GM18505 (cell line): Measurements from ENCODE around the gene RYK.

Source experiments
- ATAC-seq: cut with Tn5 transposase; IDR thresholded peaks from one replicate; pipeline ENCODE4 v1.9.1; 2021; ENCODE audit not compliant: unreplicated experiment
- POLR2A ChIP-seq: IDR thresholded peaks from 4 replicates; pipeline ENCODE4 v1.6.1; 2011; ENCODE audit warnings: borderline replicate concordance; ENCODE audit not compliant: insufficient read depth, insufficient read length; ENCODE audit errors: extremely low read depth

RYK gene

DNA sequence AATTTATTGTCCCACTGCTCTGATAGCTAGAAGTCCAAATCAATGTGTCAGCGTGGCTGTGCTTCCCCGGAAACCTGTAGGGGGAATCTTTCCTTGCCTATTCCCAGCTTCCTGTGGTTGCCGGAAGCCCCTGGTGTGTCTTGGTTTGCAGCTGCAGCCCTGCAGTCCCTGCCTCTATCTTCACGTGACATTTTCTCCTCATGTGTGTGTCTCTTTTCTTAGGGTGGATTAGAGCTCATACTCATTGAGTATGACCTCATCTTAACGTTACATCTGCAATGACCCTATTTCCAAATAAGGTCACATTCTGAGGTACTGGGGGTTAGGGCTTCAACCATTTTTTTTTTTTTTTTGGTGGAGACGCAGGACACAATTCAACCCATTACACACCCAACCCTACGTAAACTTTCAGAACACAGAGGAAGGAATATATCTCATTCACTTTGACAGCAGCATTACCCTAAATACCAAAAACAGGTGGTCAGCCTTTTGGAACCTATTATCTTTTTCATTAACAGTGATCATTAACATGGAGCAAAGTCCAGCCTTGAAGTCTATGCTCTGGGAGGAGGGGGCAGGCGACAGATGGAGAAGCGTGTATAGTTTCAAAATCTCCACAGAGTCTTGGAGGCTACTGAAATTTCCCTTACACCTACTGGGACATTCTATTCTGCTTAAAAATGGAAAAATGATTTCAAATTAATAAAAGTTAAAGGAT lies 88.6 kb downstream of the RYK start:
- no peak for TF ChIP-seq POLR2A

DNA sequence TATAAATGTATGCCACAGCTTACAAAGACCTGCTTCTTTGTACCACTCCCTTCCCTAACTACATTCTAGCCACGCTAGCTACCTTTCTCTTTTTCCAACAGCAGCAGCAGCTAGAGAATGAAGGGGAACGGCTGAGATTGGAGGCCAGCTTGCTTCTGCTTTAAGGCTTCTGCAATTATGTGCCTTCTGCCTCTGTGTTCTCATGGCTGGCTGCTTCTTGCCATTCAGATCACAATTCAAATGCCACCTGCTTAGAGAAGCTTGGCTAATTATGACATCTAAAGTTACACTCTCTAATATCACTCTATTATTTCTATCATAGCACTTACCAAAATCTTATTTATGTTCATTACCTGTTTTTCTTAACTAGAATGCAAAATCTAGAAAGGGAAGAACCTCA lies 95.2 kb downstream of the RYK start:
- no peak for ATAC-seq
- TF ChIP-seq POLR2A, result no peak

More for the DNA sequence above, 88.6 kb downstream of the RYK start:
- no peak for ATAC-seq

DNA sequence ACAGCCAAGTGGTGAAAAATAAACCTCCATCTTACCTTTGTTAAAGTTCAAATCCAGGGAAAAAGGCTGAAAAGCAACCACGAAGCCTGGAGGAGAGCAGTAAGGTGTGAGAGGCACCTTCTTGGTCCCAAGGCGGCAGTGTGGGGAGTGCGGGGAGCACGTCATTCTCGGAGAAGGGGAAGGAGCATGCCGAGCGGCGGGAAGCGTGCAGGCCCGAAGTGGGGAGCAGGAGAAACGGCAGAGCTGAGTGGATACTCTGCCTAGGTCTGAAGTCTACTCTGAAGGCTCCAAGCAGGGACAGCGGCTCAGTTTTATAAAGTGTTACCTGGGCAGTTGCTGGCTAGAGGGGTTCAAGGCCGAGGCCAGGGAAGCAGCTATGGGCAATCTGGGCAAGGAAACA lies 96.9 kb downstream of the RYK start:
- TF ChIP-seq POLR2A, result no peak
- no peak for ATAC-seq

DNA sequence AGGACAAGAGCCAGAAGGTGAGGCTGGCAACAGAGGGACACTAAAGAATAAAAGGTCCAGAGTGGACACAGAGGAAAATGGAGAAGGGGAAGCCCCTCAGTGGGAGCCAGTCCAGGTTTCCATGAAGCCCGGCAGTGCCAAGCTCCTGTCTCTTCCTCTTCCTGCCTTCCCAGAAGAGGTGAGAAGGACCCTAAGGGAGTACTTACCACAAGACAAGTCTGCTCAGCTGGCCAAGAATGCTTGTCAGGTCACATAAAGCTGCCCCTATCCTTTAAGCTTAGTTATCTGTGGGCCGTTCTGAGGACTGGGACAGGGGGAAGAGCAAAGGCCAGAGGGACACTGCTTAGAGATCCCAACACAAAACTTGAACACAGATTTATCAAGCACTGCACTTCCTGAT lies 100.2 kb downstream of the RYK start:
- no peak for TF ChIP-seq POLR2A
- ATAC-seq, result no peak

DNA sequence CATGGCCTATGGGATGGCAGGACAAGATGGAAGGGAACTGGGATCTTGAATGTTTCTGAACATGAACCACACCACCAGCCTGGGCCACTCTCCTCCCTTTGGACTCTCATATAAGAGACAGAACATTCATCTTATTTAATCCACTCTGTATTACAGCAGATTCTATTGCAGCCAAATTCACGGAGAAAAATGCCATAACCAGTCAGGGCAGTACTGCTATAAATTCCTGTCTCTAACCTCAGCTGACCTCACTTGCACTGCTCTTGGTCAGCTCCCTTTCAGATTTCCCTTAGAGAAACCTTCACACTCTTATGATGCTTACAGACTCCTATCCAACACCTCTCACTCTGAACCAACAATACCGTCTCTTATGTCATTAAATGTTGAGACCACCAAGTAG lies 101.4 kb downstream of the RYK start:
- ATAC-seq, result no peak
- TF ChIP-seq POLR2A, result no peak

DNA sequence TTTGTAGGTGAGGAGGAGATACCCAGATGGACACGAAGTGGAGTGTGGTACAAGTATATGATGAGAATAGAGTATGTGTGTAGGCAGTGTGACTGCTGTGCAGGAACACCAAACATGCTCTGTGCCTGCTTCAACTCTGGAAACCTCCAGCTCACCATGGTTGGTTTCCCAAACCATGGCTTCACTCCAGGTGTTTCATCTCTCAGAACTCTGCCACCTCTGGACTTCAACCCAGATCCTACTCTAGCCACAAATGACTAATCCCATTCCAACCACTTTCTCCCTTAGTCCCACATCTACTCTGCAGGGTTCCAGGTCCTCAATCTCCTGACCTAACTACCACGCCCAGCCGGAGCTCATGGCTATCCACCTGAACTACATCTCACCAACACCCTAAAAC lies 102.1 kb downstream of the RYK start:
- no peak for ATAC-seq
- TF ChIP-seq POLR2A, result no peak

DNA sequence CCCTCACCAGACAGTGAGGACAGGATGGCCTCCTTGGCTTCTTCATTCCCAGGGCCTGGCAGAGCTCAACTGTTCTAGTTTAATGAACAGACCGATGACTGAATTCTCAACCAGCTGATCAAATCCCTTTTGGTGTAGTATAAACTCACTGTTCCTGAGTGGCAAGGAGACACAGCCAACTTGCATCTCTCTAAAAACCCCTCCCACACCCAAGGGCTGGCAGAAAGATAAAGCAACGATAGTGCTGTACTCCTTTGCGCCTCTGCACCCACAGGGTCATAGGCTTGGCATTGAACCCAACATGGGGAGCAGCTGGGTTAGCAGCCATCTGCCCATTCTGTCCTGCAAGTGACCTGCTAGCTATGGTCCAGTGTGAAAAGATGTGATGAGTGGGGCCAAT lies 103.2 kb downstream of the RYK start:
- TF ChIP-seq POLR2A, result no peak
- no peak for ATAC-seq

DNA sequence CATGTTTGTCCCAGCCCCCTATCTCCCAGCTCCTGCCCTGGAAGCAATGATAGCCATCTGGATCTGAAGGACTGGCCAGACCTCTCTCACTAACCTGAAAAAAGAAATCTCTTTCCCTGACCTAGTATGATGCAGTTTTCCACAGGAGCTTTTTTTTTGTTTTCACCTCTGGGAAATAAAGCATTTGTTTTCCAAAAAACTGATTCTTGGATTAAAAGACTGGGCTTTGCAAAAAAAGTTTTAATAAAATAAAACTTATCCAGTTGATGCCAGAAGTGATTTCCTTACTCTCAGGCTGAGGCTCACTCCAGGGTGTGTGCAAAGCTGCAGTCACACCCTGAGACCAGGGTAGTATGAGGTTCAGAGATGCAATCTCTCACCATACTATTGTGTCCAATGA lies 104.0 kb downstream of the RYK start:
- TF ChIP-seq POLR2A, result no peak
- no peak for ATAC-seq

DNA sequence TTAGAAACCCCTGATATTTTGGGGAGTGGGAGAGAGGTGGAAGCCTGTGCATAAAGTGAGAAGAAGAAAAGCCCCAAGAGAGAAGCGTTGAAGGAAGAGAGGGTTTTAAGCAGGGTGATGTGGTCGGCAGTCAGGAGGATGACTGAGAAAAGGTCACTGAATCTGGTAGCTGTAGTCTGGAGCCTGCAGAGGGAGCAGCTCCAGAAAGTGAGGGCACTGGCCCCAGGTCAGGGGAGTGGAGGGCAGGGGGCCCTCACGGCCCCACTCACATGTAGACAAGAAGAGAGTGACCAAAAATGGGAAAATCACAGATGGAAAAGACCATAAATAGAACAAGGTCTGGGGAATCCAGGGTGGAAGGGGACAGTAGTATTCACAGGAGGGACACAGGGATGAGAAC lies 105.5 kb downstream of the RYK start:
- ATAC-seq, result no peak
- no peak for TF ChIP-seq POLR2A

DNA sequence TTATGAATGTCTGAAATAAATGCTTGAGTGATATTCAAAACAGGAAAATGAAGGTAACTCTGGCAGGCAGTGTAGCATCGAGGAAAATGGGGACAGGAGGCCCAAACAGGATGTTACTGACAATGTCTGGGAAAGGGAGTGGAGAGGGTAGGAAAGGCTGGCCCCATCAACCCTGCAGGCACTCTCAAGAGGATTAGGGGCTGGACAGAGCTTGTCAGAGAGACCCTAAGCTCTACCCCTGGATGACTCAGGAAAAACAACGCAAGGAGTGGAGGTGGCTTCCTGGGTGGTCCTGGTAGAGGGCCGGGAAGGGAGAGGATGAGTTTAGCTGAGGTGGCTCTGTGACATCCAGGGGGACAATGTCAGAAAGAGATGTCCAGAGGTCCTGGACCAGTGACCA lies 106.0 kb downstream of the RYK start:
- ATAC-seq, result no peak
- no peak for TF ChIP-seq POLR2A

DNA sequence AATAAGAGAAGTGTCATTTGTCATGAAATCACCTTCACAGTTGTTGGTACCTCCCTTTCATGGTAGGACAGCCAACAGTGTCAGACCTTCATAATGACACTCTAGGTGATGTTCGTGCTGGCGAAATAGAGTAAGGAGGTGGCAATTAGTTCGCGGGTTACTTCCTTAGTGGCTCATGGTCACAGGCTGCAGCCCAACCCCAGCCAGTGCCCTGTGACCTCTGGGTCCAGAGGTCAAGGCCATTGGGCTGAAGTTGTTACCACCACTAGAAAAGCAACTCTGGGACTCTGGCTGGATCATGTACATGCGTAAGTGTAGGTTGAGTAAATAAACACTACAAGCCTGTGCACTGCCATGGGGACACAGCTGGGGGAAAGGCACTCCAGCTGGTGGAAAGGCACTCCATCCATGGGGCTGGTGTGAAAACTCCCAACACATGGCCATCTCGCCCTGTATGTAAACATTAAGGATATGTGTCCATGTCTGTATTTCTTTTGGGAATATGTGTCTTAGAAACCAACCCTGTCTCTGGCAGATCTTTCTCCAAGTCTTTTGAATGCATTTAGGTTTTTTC lies 106.7 kb downstream of the RYK start:
- no peak for TF ChIP-seq POLR2A
- no peak for ATAC-seq

DNA sequence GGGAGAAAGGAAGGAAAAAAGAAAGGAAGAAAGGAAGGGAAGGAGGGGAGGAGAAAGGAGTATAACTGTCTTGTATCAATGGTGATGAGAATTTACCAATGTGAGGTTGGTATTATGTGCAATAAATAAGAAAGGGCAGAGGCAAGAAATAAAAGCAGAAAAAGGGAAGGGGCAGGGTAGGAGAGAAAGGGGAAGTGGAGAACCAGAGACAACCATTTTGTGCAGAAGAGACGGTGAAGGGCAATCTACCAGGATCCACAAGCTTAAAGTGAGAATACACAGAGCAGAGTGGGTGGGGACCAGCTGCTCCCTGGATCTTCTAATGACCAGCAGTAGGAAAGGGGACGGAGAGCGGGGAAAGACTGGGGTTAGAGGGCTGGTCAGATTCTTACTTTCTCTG lies 114.1 kb downstream of the RYK start:
- TF ChIP-seq POLR2A, result no peak
- ATAC-seq, result no peak

DNA sequence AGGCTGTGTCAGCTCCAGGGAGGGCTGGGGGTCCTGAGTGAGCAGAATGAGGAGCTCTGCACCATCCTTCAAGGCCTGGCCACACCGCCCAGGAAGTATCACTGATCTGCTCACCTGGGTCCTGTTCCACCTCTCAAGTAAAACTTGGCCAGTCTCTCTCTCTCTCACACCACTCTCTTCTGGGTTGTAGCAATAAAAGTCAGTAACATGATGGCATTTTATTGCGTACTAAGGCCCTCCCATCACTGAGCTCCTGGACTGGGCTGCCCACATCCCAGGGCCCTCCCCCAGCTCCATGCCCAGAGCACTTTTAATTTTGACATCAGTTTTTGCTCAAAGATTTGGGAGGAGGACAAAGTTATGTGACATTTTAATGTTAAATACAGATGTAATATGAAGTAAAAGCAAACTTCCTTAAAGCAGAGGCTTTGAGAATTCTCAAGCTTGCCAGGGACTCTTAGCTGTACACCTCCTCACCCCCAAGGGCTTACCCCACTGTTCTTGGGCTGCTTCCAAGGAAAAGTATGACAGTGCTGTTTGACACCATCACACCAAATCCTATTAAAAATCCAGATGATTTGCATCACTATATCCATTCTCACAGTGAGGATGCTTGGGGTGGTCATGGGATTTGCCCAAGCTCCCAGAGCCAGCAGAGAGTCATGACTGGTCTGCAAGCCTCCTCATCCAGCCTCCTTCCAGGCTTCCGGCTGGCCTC lies 115.8 kb downstream of the RYK start:
- ATAC-seq, result no peak
- no peak for TF ChIP-seq POLR2A

DNA sequence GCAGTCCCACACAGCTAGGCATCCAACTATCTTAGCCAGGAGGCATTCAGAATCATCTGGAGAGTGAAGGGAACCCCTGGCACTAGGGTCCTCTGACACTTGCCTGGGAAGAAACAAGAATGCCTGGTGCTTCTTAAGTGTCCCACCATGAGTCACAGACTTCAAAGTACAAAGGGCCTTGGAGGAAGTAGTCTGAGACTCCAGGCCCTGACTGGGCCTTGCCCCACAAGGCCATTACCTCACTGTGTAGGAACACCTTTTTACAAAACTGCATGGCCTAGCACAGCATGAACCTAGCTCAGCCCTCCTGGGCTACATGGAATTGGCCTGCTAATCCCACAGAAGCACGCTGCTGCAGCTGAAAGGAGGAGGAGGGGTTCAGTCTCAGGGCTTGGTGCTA lies 116.4 kb downstream of the RYK start:
- ATAC-seq, result no peak
- no peak for TF ChIP-seq POLR2A
